Cardiac muscle cell (in vitro differentiated cells and primary cell): Measurements from ENCODE around the gene MDM4. TPM values are rescaled to one million over a fixed set of nuclear protein-coding genes. Genes with fewer than 3 reads are reported as not detected.

Source experiments
- DNase-seq, 2 donors: peaks; one replicate each; pipeline versions ENCODE4 v3.0.0 to v3.0.0-alpha.2; 2010 to 2017; ENCODE audit warnings: low read depth in 1 of 2, low spot score in 1 of 2
- H3K27ac ChIP-seq: fragments of 200-600 bp; sonication (generic); 2 replicates; pipeline ENCODE4 v1.5.1; 2016
- H3K27me3 ChIP-seq: fragments of 200-600 bp; sonication (generic); 2 replicates; pipeline ENCODE4 v1.6.0; 2016; ENCODE audit warnings: control low read depth
- H3K36me3 ChIP-seq: fragments of 200-600 bp; sonication (generic); 2 replicates; pipeline ENCODE4 v1.5.1; 2016; ENCODE audit warnings: control low read depth
- H3K4me1 ChIP-seq: fragments of 200-600 bp; sonication (generic); 2 replicates; pipeline ENCODE4 v1.8.1; 2017; ENCODE audit warnings: low read depth, mild to moderate bottlenecking, mixed run types
- H3K4me3 ChIP-seq: fragments of 200-600 bp; sonication (generic); 2 replicates; pipeline ENCODE4 v1.5.1; 2016; ENCODE audit warnings: mild to moderate bottlenecking
- H3K9me3 ChIP-seq: fragments of 200-600 bp; sonication (generic); 2 replicates; pipeline ENCODE4 v1.5.1; 2017; ENCODE audit warnings: low read depth, mild to moderate bottlenecking, control low read depth
- polyA plus RNA-seq: library from polyadenylated mRNA; unstranded; fragments of >200 nt; fragmentation: Nextera tagmentation; extraction: Ambion mirVana; gene quantifications from 2 replicates; pipeline ENCODE4 v1.2.1, GENCODE V29; 2016
- total RNA-seq: library from RNA; depleted of rRNA; stranded (reverse); fragments of >200 nt; gene quantifications from 2 replicates; pipeline ENCODE4 v1.2.3, GENCODE V29; 2016
- TF ChIP-seq, protein P1 (sequence below): IDR thresholded peaks from 2 replicates; pipeline ENCODE4 v1.5.1; 2012; ENCODE audit warnings: low read depth, mild to moderate bottlenecking, low read length

MDM4 gene
- total and polyA plus RNA-seq, 2 experiments from 2014 or later, result 30.8 to 62.0 TPM

DNA sequence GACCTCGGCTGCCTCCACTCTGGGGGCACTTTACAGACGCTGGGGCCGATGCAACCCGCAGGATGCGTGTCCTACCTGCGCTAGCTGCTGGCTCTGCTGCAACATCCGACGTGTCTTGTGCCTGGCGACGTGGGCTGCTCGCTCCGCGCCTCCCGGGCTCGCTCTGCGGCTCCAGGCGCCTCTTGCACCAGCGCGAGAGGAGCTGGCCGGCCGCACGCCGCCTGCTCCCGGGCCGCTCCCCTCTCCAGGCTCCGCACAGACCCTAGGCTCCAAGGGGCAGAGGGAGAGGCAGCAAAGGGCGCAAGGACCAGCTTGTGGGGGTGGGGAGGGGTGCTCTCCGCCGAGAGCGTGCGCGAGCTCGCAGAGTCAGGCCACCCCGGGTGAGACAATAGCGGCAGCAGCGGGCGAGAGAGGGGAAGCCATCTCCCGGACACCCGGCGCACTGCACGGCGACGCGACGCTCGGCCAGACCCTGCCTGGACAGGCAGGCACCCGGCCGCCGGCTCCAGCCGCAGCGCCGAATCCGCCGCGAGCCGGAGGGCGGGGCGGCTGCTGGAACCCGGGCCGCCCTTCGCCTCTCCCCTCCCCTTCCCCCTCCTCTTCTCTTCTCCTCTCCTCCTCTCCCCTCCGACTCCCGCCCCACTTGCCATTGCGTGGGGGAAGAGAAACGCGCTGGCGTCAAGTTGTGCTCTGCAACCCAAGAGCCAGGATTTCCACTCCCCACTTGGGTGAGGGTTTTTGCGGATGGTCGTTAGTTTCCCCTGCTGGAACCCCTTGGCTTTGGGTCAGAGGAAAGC, 21.7 kb upstream of the MDM4 start, which contains the start of gene PIK3C2B:
Gene PIK3C2B (minus strand): TSS at position 525 of the 797 bp plus-strand sequence. CDS start 25,003 bp downstream, outside the sequence.
- no peaks in the 10 kb centered on the region for H3K9me3 ChIP-seq
- H3K4me1 ChIP-seq, result peaks cover 15% of the 10 kb centered on the region
- peak within 1 kb of the TSS; percentile 63 for H3K4me3 ChIP-seq
- H3K27me3 ChIP-seq, result no peaks in the 10 kb centered on the region
- H3K27ac ChIP-seq, result peak within 1 kb of the TSS; percentile 97
- peak; percentile 86 to 94 for DNase-seq
- H3K36me3 ChIP-seq, result no peaks in the 10 kb centered on the region
- TF ChIP-seq, protein P1, sequence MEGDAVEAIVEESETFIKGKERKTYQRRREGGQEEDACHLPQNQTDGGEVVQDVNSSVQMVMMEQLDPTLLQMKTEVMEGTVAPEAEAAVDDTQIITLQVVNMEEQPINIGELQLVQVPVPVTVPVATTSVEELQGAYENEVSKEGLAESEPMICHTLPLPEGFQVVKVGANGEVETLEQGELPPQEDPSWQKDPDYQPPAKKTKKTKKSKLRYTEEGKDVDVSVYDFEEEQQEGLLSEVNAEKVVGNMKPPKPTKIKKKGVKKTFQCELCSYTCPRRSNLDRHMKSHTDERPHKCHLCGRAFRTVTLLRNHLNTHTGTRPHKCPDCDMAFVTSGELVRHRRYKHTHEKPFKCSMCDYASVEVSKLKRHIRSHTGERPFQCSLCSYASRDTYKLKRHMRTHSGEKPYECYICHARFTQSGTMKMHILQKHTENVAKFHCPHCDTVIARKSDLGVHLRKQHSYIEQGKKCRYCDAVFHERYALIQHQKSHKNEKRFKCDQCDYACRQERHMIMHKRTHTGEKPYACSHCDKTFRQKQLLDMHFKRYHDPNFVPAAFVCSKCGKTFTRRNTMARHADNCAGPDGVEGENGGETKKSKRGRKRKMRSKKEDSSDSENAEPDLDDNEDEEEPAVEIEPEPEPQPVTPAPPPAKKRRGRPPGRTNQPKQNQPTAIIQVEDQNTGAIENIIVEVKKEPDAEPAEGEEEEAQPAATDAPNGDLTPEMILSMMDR, result peak; percentile 39

DNA sequence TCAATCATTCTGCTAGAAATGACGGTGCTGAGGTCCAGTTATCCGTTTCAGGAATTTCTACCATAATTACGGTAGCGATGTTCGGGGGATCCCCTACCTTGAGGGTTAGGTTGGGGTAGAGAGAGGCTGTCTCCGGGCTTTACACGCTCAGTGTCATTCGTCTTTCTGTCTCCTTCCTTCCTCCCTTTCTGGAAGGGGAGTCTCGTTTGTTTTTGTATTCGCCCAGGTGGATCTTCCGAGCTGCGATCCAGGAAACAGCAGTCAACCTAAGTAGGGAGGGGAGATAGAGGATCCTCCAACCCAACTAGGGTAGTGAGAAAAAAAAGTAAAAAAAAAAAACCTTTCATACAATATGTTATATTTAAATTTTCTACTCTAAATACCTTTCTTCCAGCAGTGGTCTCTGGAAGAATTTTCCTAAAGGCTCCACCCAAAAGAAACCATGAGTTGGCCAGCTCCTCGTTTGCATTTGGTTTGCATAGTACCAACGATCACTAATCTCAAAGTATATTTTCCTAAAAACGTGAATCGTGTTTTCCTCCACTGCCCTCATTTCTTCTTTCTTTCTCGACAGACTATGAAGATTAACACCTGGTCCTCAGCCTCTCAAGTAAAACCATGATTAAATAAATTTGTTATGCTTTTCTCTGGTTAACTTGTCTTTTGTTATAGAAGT, 21.0 kb upstream of the MDM4 start:
- Histone ChIP-seq H3K27ac (peak overlapping the region; percentile 97), H3K9me3 (no peaks in the 10 kb centered on the region), H3K27me3 (no peaks in the 10 kb centered on the region), H3K4me3 (peak overlapping the region; percentile 63), H3K36me3 (no peaks in the 10 kb centered on the region), H3K4me1 (peaks cover 15% of the 10 kb centered on the region)
- DNase-seq, result no peak
- TF ChIP-seq, protein P1, result no peak

DNA sequence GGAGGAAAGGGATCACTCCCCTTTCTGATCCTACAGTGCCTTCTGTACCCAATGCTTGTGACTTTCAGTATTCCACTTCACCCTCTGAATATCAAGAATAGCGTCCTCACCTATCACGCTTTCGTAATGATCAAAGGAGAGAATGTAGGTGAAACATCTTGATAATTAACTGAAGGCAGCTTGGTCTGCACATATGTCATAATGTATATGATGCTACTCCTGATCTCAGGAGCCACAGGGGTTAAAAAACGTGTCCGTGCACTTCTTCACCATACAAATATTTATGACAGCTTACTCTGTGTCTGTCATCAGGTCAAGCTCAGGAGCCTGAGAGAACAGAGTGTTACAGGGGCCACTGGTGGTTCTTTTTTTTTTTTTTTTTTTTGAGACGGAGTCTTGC, 20.4 kb upstream of the MDM4 start:
- peak overlapping the region; percentile 63 for H3K4me3 ChIP-seq
- DNase-seq, result no peak
- peaks cover 15% of the 10 kb centered on the region for H3K4me1 ChIP-seq
- no peaks in the 10 kb centered on the region for H3K27me3 ChIP-seq
- TF ChIP-seq, protein P1, result no peak
- no peaks in the 10 kb centered on the region for H3K9me3 ChIP-seq
- H3K27ac ChIP-seq, result no peak overlapping the region
- H3K36me3 ChIP-seq, result no peaks in the 10 kb centered on the region

DNA sequence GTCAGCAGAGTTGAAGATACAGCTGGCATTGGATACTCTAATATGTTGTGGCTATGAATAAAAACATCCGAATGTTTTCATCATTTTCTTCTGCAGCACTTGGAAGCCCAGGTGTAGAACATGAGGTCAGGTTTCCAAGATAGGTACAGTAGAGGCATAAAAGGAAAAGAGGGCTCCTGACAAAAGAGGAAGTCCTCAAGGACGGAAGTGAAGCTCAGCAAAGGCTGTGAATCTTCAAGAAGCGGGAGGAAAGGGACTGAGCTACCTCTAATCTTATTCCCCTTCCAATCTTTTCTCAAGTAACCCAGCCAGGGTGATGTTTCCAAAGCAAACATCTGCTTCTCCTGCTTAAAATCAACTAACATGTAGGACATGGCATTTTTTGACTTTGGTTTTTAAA, 17.2 kb upstream of the MDM4 start:
- no peaks in the 10 kb centered on the region for H3K9me3 ChIP-seq
- H3K27ac ChIP-seq, result no peak overlapping the region
- H3K4me3 ChIP-seq, result no peak overlapping the region
- no peaks in the 10 kb centered on the region for H3K36me3 ChIP-seq
- no peak for DNase-seq
- TF ChIP-seq, protein P1, result no peak
- no peaks in the 10 kb centered on the region for H3K4me1 ChIP-seq
- no peaks in the 10 kb centered on the region for H3K27me3 ChIP-seq

DNA sequence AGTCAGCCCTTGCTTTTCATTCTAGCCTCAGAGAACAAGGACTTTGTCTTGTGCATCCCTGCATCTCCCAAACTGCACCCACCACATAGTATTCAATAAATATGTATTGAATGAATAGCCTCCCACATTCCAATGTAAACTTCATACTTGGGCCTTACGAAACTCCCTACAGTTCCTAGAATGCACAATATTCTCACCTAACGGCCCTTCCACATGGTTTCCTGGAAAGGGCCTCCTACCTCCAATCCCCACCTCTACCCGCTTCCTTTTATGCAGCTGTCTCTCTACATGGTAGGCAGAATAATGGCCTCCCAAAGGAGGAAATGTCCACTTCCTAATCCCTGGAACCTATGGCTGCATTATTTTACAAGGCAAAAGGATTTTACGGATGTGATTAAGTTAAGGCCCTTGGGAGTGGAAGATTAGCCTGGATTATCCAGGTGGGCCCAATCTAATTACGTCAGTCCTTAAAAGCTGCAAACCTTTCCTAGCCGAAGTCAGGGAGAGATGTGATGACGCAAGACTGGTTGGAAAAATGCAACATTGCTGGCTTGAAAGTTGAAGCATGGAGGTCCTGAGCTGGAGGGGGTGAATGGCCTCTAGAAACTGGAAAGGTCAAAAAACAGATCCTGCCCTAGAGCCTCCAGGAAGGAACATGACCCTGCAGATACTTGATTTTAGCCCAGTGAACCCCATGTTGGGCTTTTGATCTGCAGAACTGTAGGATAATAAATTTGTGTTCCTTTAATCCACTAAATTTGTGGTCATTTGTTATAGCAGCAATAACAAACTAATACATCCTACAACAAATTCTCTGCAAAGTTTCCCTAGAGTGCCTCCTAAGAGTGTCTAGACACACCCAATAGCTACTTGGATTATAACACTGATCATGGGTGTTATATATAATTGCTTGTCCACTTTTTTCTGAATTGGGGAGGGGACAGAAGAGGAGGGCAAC, 16.4 kb upstream of the MDM4 start:
- no peaks in the 10 kb centered on the region for H3K27me3 ChIP-seq
- no peak overlapping the region for H3K4me3 ChIP-seq
- no peaks in the 10 kb centered on the region for H3K4me1 ChIP-seq
- H3K27ac ChIP-seq, result no peak overlapping the region
- H3K9me3 ChIP-seq, result no peaks in the 10 kb centered on the region
- DNase-seq, result no peak
- H3K36me3 ChIP-seq, result no peaks in the 10 kb centered on the region
- TF ChIP-seq, protein P1, result no peak
